HCT116 (cell line): ENCODE results near the gene KCNMB2. TPM values are rescaled to one million over a fixed set of nuclear protein-coding genes. Genes with fewer than 3 reads are reported as not detected.

Source experiments
- ATAC-seq: fragments of 200-7000 bp; cut with Tn5 transposase; 2 replicates; pipeline ENCODE4 v1.9.1; 2020; ENCODE audit warnings: mild to moderate bottlenecking, moderate library complexity
- BruUV-seq: library from RNA; stranded (reverse); fragments of 400-500 nt; replicated peaks from 2 replicates; lab custom pipeline; 2021; lab: Mats Ljungman, UMichigan
- CTCF ChIA-PET: fragments of 300-600 bp; sonication (Branson Sonifier 250); formaldehyde crosslinking; loops from one replicate; lab custom pipeline; 2021; ENCODE audit warnings: antibody characterized with exemption; lab: Charles Lee
- POLR2A ChIA-PET: fragments of 300-600, 350-600 bp; sonication (Branson Sonifier 250); formaldehyde crosslinking; loops from one replicate; lab custom pipeline; 2021; ENCODE audit warnings: antibody characterized with exemption; lab: Charles Lee
- RAD21 ChIA-PET, 2 experiments: fragments of 300-600 bp; sonication (Branson Sonifier 250); formaldehyde crosslinking; loops; one replicate each; lab custom pipeline; 2023; ENCODE audit warnings: low total read pairs in 2 of 2; ENCODE audit not compliant: uncharacterized antibody in 2 of 2, unreplicated experiment in 2 of 2, low non-redundant PET in 1 of 2; lab: Charles Lee
- DNase-seq: peaks from one replicate; pipeline ENCODE4 v3.0.0-alpha.2; 2010; ENCODE audit warnings: low read depth, low spot score
- H2AFZ ChIP-seq: fragments of 200-600 bp; shearing (Covaris generic), sonication (generic); 2 replicates; pipeline ENCODE4 v1.6.1; 2017; ENCODE audit warnings: low read depth, mixed run types, mixed read lengths, antibody characterized with exemption, low read length; ENCODE audit not compliant: poor library complexity, severe bottlenecking
- H3K27ac ChIP-seq: 2 replicates; pipeline ENCODE4 v1.5.1; 2012; ENCODE audit warnings: low read depth, low read length
- H3K27me3 ChIP-seq: fragments of 200-600 bp; sonication (generic); 2 replicates; pipeline ENCODE4 v1.6.1; 2016; ENCODE audit warnings: mixed run types, low read length, mixed read lengths; ENCODE audit not compliant: insufficient read depth
- H3K36me3 ChIP-seq, 2 experiments: fragments of 200-500 bp in 1 of 2; fragments of 200-600 bp in 1 of 2; sonication (Bioruptor generic) in 1 of 2; sonication (generic) in 1 of 2; 2 replicates each; pipeline versions ENCODE4 v1.5.1 to v1.6.1; 2014 to 2016; ENCODE audit warnings: low read length in 2 of 2, inconsistent platforms in 1 of 2, mixed read lengths in 1 of 2, mixed run types in 1 of 2; ENCODE audit not compliant: insufficient read depth in 2 of 2, control insufficient read depth in 1 of 2
- H3K4me1 ChIP-seq, 2 experiments: fragments of 200-600 bp in 1 of 2; sonication (generic) in 1 of 2; 2 replicates each; pipeline versions ENCODE4 v1.5.1 to v1.6.1; 2012 to 2017; ENCODE audit warnings: low read length in 2 of 2, inconsistent platforms in 1 of 2, mild to moderate bottlenecking in 1 of 2, mixed read lengths in 1 of 2, mixed run types in 1 of 2, moderate library complexity in 1 of 2; ENCODE audit not compliant: insufficient read depth in 2 of 2, control insufficient read depth in 1 of 2
- H3K4me2 ChIP-seq: fragments of 200-600 bp; sonication (generic); 2 replicates; pipeline ENCODE4 v1.6.1; 2017; ENCODE audit warnings: mixed run types, low read length, mixed read lengths
- H3K4me3 ChIP-seq, 2 experiments: fragments of 200-600 bp in 1 of 2; sonication (generic) in 1 of 2; replicated peaks in 1 of 2; 2 replicates each; pipeline ENCODE4 v1.5.1; 2011 to 2016; ENCODE audit warnings: low read length in 2 of 2, control low read depth in 1 of 2, low read depth in 1 of 2, mild to moderate bottlenecking in 1 of 2, mixed read lengths in 1 of 2, mixed run types in 1 of 2
- H3K79me2 ChIP-seq: fragments of 200-600 bp; sonication (generic); 2 replicates; pipeline ENCODE4 v1.6.1; 2017; ENCODE audit warnings: mild to moderate bottlenecking, mixed run types, low read length, moderate library complexity, mixed read lengths; ENCODE audit not compliant: insufficient read depth
- H3K9ac ChIP-seq: fragments of 200-600 bp; sonication (generic); 2 replicates; pipeline ENCODE4 v1.6.1; 2016; ENCODE audit warnings: low read length, mixed read lengths
- H3K9me2 ChIP-seq: fragments of 200-600 bp; sonication (generic), shearing (Covaris generic); 2 replicates; pipeline ENCODE4 v1.6.1; 2017; ENCODE audit warnings: mixed run types, mild to moderate bottlenecking, moderate library complexity; ENCODE audit not compliant: insufficient read depth
- H3K9me3 ChIP-seq, 2 experiments: fragments of 200-500 bp in 1 of 2; fragments of 200-600 bp in 1 of 2; sonication (Bioruptor generic) in 1 of 2; sonication (generic) in 1 of 2; 2 replicates each; pipeline ENCODE4 v1.6.1; 2014 to 2017; ENCODE audit warnings: low read length in 2 of 2, mixed read lengths in 2 of 2, inconsistent platforms in 1 of 2, low read depth in 1 of 2, mild to moderate bottlenecking in 1 of 2, mixed run types in 1 of 2, moderate library complexity in 1 of 2; ENCODE audit not compliant: control insufficient read depth in 1 of 2, insufficient read depth in 1 of 2
- H4K20me1 ChIP-seq: fragments of 200-600 bp; sonication (generic), shearing (Covaris generic); 2 replicates; pipeline ENCODE4 v1.6.1; 2017; ENCODE audit warnings: mixed run types, mild to moderate bottlenecking, moderate library complexity; ENCODE audit not compliant: insufficient read depth
- CBX3 ChIP-seq: IDR thresholded peaks from 2 replicates; pipeline ENCODE4 v1.6.1; 2012; ENCODE audit warnings: low read depth
- CEBPB ChIP-seq: IDR thresholded peaks from 2 replicates; pipeline ENCODE4 v1.6.1; 2012; ENCODE audit warnings: low read depth
- CTCF ChIP-seq, 3 experiments: fragments of 200-600 bp in 1 of 3; sonication (generic) in 1 of 3; IDR thresholded peaks in 2 of 3; conservative IDR thresholded peaks in 1 of 3; 2 replicates each; pipeline ENCODE4 v1.5.1; 2012 to 2017; ENCODE audit warnings: low read depth in 2 of 3, low read length in 2 of 3, antibody characterized with exemption in 1 of 3, borderline replicate concordance in 1 of 3, control low read depth in 1 of 3, mild to moderate bottlenecking in 1 of 3, mixed read lengths in 1 of 3, mixed run types in 1 of 3, moderate library complexity in 1 of 3; ENCODE audit not compliant: insufficient read depth in 1 of 3
- EGR1 ChIP-seq: IDR thresholded peaks from 2 replicates; pipeline ENCODE4 v1.6.1; 2012; ENCODE audit warnings: low read depth
- EZH2 ChIP-seq: fragments of 200-600 bp; sonication (generic); IDR thresholded peaks from 2 replicates; pipeline ENCODE4 v1.6.1; 2017; ENCODE audit warnings: antibody characterized with exemption, mixed run types
- EZH2phosphoT487 ChIP-seq: fragments of 200-600 bp; IDR thresholded peaks from 2 replicates; pipeline ENCODE4 v1.6.1; 2018; ENCODE audit warnings: antibody characterized with exemption, borderline replicate concordance
- FOSL1 ChIP-seq: IDR thresholded peaks from 2 replicates; pipeline ENCODE4 v1.6.1; 2012; ENCODE audit warnings: low read depth
- JUND ChIP-seq: IDR thresholded peaks from 2 replicates; pipeline ENCODE4 v1.6.1; 2012
- MAX ChIP-seq: IDR thresholded peaks from 2 replicates; pipeline ENCODE4 v1.6.1; 2012
- POLR2AphosphoS5 ChIP-seq: IDR thresholded peaks from 2 replicates; pipeline ENCODE4 v1.6.1; 2011; ENCODE audit warnings: mild to moderate bottlenecking, low read depth, low read length, moderate library complexity
- RAD21 ChIP-seq: IDR thresholded peaks from 2 replicates; pipeline ENCODE4 v1.6.1; 2012; ENCODE audit warnings: low read depth, mild to moderate bottlenecking
- SIN3A ChIP-seq: IDR thresholded peaks from 2 replicates; pipeline ENCODE4 v1.6.1; 2012; ENCODE audit warnings: low read depth
- SP1 ChIP-seq: IDR thresholded peaks from 2 replicates; pipeline ENCODE4 v1.6.1; 2012; ENCODE audit warnings: low read depth
- SRF ChIP-seq: IDR thresholded peaks from 2 replicates; pipeline ENCODE4 v1.6.1; 2012; ENCODE audit warnings: low read depth
- TCF7L2 ChIP-seq: IDR thresholded peaks from 2 replicates; pipeline ENCODE4 v1.7.0; 2011; ENCODE audit warnings: borderline replicate concordance, inconsistent platforms; ENCODE audit not compliant: insufficient read depth, insufficient read length; ENCODE audit errors: extremely low read depth
- YY1 ChIP-seq: IDR thresholded peaks from 2 replicates; pipeline ENCODE4 v1.6.1; 2011; ENCODE audit warnings: low read length, low read depth, moderate library complexity, mild to moderate bottlenecking; ENCODE audit not compliant: insufficient replicate concordance; ENCODE audit errors: extremely low read depth
- ZBTB33 ChIP-seq: IDR thresholded peaks from 2 replicates; pipeline ENCODE4 v1.6.1; 2011; ENCODE audit warnings: mild to moderate bottlenecking, low read length, moderate library complexity; ENCODE audit not compliant: insufficient replicate concordance; ENCODE audit errors: extremely low read depth
- intact Hi-C: fragments of 100-400 bp; cut with micrococcal nuclease; formaldehyde crosslinking; loops from 2 replicates; pipeline ENCODE4 v1.10.0; 2022
- total RNA-seq: library from RNA; stranded (reverse); gene quantifications from one replicate; pipeline ENCODE4 v1.2.1, GENCODE V29; 2021; ENCODE audit not compliant: unreplicated experiment
- TF ChIP-seq, protein P1 (sequence below): IDR thresholded peaks from 2 replicates; pipeline ENCODE4 v1.6.1; 2012; ENCODE audit warnings: low read depth

The KCNMB2 gene
- total RNA-seq, 1 experiment from 2014 or later = not detected

DNA sequence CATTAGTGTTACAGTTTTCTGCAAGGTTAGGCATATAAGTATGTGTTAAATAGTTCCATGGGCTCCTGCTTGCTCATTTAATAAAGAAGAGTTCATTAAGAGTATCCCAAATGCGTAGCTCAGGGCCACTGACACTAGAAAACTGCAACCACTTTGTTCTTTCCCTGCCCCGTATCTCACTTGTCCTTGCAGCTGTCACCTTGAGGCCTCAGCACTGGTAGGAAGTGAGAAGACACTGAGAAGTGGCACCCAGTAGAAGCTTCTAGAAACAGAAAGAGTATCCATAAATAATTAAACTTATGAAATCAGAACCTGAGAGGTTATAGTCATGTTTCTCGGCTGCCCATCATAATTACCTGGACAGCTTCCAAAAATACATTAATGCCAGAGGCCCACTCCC is 266.0 kb downstream of the KCNMB2 start:
- RAD21 ChIA-PET = no interaction called here
- CTCF ChIA-PET = no interaction called here
- no TSS peak for BruUV-seq

More for the DNA sequence above, 266.0 kb downstream of the KCNMB2 start:
- Histone ChIP-seq H3K9me2 (no peaks in the 10 kb centered on the region), H3K4me1 (no peaks in the 10 kb centered on the region), H3K36me3 (no peaks in the 10 kb centered on the region), H3K27me3 (no peaks in the 10 kb centered on the region), H3K4me3 (no peak overlapping the region), H3K9ac (no peak overlapping the region)
- intact Hi-C loops = no loop called here
- no peak for ATAC-seq
- POLR2A ChIA-PET = no interaction called here
- TF ChIP-seq POLR2AphosphoS5 (no peak), RAD21 (no peak), EZH2 (no peak), CTCF (IDR thresholded peaks at IDR 0.05 in 2 of 3, conservative IDR thresholded peaks at IDR 0.05 in 1 of 3; ENCODE audit: borderline replicate concordance in 1 of 3, insufficient read depth in 1 of 3, low read depth in 2 of 3, low read length in 2 of 3) (no peak), SRF (no peak), JUND (no peak), ZBTB33 (no peak), FOSL1 (no peak), EGR1 (no peak), CBX3 (no peak), TCF7L2 (no peak), SP1 (no peak), CEBPB (no peak), MAX (no peak), EZH2phosphoT487 (no peak), SIN3A (no peak), YY1 (no peak)
- TF ChIP-seq, protein P1, sequence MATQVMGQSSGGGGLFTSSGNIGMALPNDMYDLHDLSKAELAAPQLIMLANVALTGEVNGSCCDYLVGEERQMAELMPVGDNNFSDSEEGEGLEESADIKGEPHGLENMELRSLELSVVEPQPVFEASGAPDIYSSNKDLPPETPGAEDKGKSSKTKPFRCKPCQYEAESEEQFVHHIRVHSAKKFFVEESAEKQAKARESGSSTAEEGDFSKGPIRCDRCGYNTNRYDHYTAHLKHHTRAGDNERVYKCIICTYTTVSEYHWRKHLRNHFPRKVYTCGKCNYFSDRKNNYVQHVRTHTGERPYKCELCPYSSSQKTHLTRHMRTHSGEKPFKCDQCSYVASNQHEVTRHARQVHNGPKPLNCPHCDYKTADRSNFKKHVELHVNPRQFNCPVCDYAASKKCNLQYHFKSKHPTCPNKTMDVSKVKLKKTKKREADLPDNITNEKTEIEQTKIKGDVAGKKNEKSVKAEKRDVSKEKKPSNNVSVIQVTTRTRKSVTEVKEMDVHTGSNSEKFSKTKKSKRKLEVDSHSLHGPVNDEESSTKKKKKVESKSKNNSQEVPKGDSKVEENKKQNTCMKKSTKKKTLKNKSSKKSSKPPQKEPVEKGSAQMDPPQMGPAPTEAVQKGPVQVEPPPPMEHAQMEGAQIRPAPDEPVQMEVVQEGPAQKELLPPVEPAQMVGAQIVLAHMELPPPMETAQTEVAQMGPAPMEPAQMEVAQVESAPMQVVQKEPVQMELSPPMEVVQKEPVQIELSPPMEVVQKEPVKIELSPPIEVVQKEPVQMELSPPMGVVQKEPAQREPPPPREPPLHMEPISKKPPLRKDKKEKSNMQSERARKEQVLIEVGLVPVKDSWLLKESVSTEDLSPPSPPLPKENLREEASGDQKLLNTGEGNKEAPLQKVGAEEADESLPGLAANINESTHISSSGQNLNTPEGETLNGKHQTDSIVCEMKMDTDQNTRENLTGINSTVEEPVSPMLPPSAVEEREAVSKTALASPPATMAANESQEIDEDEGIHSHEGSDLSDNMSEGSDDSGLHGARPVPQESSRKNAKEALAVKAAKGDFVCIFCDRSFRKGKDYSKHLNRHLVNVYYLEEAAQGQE = no peak
- TF ChIP-seq, all 23 proteins: peak for 0
- Histone ChIP-seq H3K9me3 (no peaks in the 10 kb centered on the region), H4K20me1 (no peaks in the 10 kb centered on the region; the same call in 1 of the 2 replicates), H2AFZ (no peak overlapping the region), H3K27ac (no peak overlapping the region), H3K79me2 (no peaks in the 10 kb centered on the region), H3K4me2 (no peak overlapping the region)
- no peak for DNase-seq
